Heart right ventricle (tissue), 16 donors: ENCODE data around the gene SSBP3. TPM values are rescaled to one million over a fixed set of nuclear protein-coding genes. Genes with fewer than 3 reads are reported as not detected.

ENCODE experiments used
- ATAC-seq, 8 donors: fragments of 200-7000 bp; cut with Tn5 transposase; one replicate each; pipeline ENCODE4 v1.9.1; 2020; ENCODE audit warnings: mild to moderate bottlenecking in 8 of 8, moderate library complexity in 8 of 8, moderate number of reproducible peaks in 1 of 8
- DNase-seq, 2 donors: peaks; one replicate each; pipeline ENCODE4 v3.0.0-alpha.2; 2020
- H3K27ac ChIP-seq, 10 donors: fragments of 200-600 bp; sonication (generic) in 2 of 10; one replicate each; pipeline versions ENCODE4 v1.5.0 to v1.8.0; 2020 to 2022; ENCODE audit warnings: mild to moderate bottlenecking in 3 of 10
- H3K27me3 ChIP-seq, 7 donors: fragments of 200-600 bp; one replicate each; pipeline ENCODE4 v1.8.0; 2021 to 2022; ENCODE audit warnings: mild to moderate bottlenecking in 2 of 7
- H3K36me3 ChIP-seq, 9 donors: fragments of 200-600 bp; sonication (generic) in 1 of 9; one replicate each; pipeline versions ENCODE4 v1.5.0 to v1.8.0; 2020 to 2022; ENCODE audit warnings: mild to moderate bottlenecking in 2 of 9
- H3K4me1 ChIP-seq, 9 donors: fragments of 200-600 bp; sonication (generic) in 1 of 9; one replicate each; pipeline versions ENCODE4 v1.5.0 to v1.8.0; 2020 to 2022; ENCODE audit warnings: mild to moderate bottlenecking in 4 of 9
- H3K4me3 ChIP-seq, 10 donors: fragments of 200-600 bp; sonication (generic) in 2 of 10; one replicate each; pipeline versions ENCODE4 v1.5.0 to v1.8.0; 2020 to 2022; ENCODE audit warnings: mild to moderate bottlenecking in 7 of 10, moderate library complexity in 2 of 10
- H3K9me3 ChIP-seq, 11 donors: fragments of 200-600 bp in 10 of 11; sonication (generic) in 2 of 11; one replicate each; pipeline versions ENCODE4 v1.5.0 to v1.8.0; 2013 to 2022; ENCODE audit warnings: mild to moderate bottlenecking in 2 of 11, control low read depth in 1 of 11, moderate library complexity in 1 of 11
- whole genome bisulfite sequencing, 2 donors: extraction: QIAGEN DNeasy Blood & Tissue Kit; methylation state at CpG; one replicate each; pipeline ENCODE4 v1.1.7; 2013; ENCODE audit warnings: inconsistent platforms in 1 of 2; 5-methylcytosine and 5-hydroxymethylcytosine counted together
- intact Hi-C, 10 donors: fragments of 100-400 bp; cut with DNase I; formaldehyde crosslinking; loops; one replicate each; pipeline versions ENCODE4 v1.11.1 to v1.14.2; 2022
- polyA plus RNA-seq, 2 donors: library from polyadenylated mRNA; stranded (reverse); fragments of 200-250 nt; gene quantifications; one replicate each; pipeline ENCODE4 v1.2.3, GENCODE V29; 2013
- total RNA-seq, 10 donors: library from RNA; stranded (reverse); fragmentation: NEBNext Ultra II Directional in 3 of 10; extraction: Animal tissue kit (Norgen Biotek cat#: 25700) in 3 of 10; gene quantifications; one replicate each; pipeline versions ENCODE4 v1.2.1 to v1.2.4, GENCODE V29; 2021 to 2023
- TF ChIP-seq, protein P1 (sequence below), 9 donors: fragments of 200-600 bp; sonication (generic) in 2 of 9; IDR thresholded peaks; one replicate each; pipeline versions ENCODE4 v1.5.0 to v1.8.0; 2021 to 2022; ENCODE audit warnings: antibody characterized with exemption in 9 of 9, mild to moderate bottlenecking in 5 of 9, moderate library complexity in 1 of 9
- donor health status: Arrhythmogenic right ventricular cardiomyopathy.
- donor health status: ischemic (EF 13 %, LVEDD 7.1; RV severe dilation, severe dysfunction).
- donor health status: healthy with polysubstance abuse.
- donor health status: DM: no; HTN: yes; CAD: no.
- donor health status: DM: no; HTN: no; CAD: no.
- donor health status: ischemic (EF 25% LVEDD 6.9; RV normal size, moderate dysfunction).
- donor health status: ischemic (EF 25% LVEDD 5.7; RV mildly dilated, moderate dysfunction).
- donor health status: healthy.
- donor health status: DM: yes; HTN: yes; CAD: no.
- donor health status: Ischemic cardiomyopathy.
- donor health status: ischemic (EF 35%, LVEDD 5.7; RV mildly dilated, moderate dysfunction).
- donor health status: nonischemic (EF 11% LVEDD 7.7; RV severe dilation, severe dysfunction).
- donor health status: DM: yes; HTN: yes; CAD: no.
- donor health status: PGD.
- donor health status: ischemic (EF 29% LVEDD 5.4; RV normal size, mild dysfunction).
- donor health status: nonischemic (EF 23%, LVEDD 6.1; RV moderate dilation, normal function).

SSBP3 gene
- total and polyA plus RNA-seq, 12 donors: 17.6 to 71.9 (median 52.8) TPM

DNA sequence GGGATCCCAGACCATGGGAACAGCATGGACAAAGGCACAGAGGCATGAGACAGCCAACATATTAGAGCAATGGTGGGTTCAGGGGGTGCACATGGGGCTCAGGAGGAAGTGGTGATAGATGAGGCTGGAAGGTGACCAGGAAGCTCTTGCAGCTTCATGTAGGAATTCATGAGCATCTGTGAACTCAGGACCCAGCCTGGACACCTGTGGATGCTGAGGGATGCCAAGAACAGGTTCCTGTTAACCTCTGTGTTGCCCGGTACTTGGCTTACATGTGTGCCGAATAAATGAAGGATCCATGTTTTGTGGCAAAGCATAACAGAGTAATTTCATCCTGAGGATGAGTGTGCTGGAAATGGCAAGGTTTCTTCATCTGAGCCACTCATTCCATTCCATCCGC lies 9.3 kb upstream of the SSBP3 start:
- peaks cover 0 to 20% (median 12%) of the 10 kb centered on the region in 9 donors for H3K4me1 ChIP-seq
- no peaks in the 10 kb centered on the region for H3K27me3 ChIP-seq
- TF ChIP-seq, protein P1, sequence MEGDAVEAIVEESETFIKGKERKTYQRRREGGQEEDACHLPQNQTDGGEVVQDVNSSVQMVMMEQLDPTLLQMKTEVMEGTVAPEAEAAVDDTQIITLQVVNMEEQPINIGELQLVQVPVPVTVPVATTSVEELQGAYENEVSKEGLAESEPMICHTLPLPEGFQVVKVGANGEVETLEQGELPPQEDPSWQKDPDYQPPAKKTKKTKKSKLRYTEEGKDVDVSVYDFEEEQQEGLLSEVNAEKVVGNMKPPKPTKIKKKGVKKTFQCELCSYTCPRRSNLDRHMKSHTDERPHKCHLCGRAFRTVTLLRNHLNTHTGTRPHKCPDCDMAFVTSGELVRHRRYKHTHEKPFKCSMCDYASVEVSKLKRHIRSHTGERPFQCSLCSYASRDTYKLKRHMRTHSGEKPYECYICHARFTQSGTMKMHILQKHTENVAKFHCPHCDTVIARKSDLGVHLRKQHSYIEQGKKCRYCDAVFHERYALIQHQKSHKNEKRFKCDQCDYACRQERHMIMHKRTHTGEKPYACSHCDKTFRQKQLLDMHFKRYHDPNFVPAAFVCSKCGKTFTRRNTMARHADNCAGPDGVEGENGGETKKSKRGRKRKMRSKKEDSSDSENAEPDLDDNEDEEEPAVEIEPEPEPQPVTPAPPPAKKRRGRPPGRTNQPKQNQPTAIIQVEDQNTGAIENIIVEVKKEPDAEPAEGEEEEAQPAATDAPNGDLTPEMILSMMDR (IDR thresholded peaks at IDR 0.05): no peak
- no peak overlapping the region for H3K27ac ChIP-seq
- DNase-seq (no peak), ATAC-seq (no peak)
- intact Hi-C loops: loop anchor here in 1 of 10 donors (5.0 kb wide), 1 partner anchor 67 kb away; no protein-coding TSS in a partner anchor
- H3K9me3 ChIP-seq: no peaks in the 10 kb centered on the region
- WGBS, 2 donors: 94 to 95% methylated on average over 3 of the region's 3 CpGs
- no peak overlapping the region for H3K4me3 ChIP-seq
- H3K36me3 ChIP-seq: no peaks in the 10 kb centered on the region

- TF ChIP-seq, protein P1 (IDR thresholded peaks at IDR 0.05): no peak
- Histone ChIP-seq H3K27ac (peak overlapping the region in 8 of 10 donors; percentile 2 to 67 (median 40)), H3K4me3 (no peak overlapping the region), H3K27me3 (no peaks in the 10 kb centered on the region), H3K9me3 (no peaks in the 10 kb centered on the region), H3K36me3 (no peaks in the 10 kb centered on the region), H3K4me1 (peaks cover 0 to 23% (median 18%) of the 10 kb centered on the region in 9 donors)
- DNase-seq (no peak), ATAC-seq (no peak)
- WGBS, 2 donors: 93 to 96% methylated on average over 4 of the region's 4 CpGs
- intact Hi-C loops: loop anchor here in 2 of 10 donors (5.0 kb wide), 3 partner anchors 59 to 346 kb away; no protein-coding TSS in a partner anchor
Observed at GRCh38 chr1:54413732-54414131, 7.5 kb upstream of the SSBP3 start.

GRCh38 chr1:54413295-54413694 lies 7.1 kb upstream of the SSBP3 start:
- H3K36me3 ChIP-seq: no peaks in the 10 kb centered on the region
- peak overlapping the region in 2 of 10 donors; percentile 2 to 6 for H3K4me3 ChIP-seq
- peak overlapping the region in 9 of 10 donors; percentile 2 to 67 (median 31) for H3K27ac ChIP-seq
- H3K27me3 ChIP-seq: no peaks in the 10 kb centered on the region
- DNase-seq (peak; percentile 36 to 68), ATAC-seq (peak; percentile 56 to 91 (median 85))
- peaks cover 0 to 27% (median 22%) of the 10 kb centered on the region in 9 donors for H3K4me1 ChIP-seq
- 27 to 41% methylated on average over 2 of the region's 2 CpGs for WGBS, 2 donors
- TF ChIP-seq, protein P1 (IDR thresholded peaks at IDR 0.05): no peak
- intact Hi-C loops: loop anchor here in 2 of 10 donors (5.0 kb wide), 3 partner anchors 59 to 346 kb away; no protein-coding TSS in a partner anchor
- no peaks in the 10 kb centered on the region for H3K9me3 ChIP-seq

DNA sequence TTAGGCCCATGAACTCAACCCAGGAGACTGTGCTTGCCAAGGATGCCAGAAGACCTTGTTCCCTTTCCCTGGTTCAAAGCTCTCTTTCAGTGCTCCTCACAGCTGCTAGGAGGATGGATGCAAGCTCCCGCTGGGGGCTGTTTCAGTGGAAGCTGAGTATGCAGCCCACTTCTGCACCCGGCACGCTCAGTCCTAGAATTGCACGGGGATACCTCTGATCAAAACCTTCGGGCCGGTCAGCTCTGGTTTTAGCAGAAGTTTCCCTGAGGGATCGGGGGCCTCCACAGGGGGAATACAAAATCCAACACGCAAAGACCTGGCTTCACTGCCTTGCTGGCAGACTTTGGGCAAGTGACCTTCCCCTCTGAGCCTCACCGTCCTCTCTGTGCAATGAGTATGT lies 4.2 kb upstream of the SSBP3 start:
- Histone ChIP-seq H3K36me3 (no peaks in the 10 kb centered on the region), H3K9me3 (no peaks in the 10 kb centered on the region), H3K4me1 (peaks cover 0 to 34% (median 29%) of the 10 kb centered on the region in 9 donors), H3K4me3 (no peak overlapping the region), H3K27me3 (no peaks in the 10 kb centered on the region), H3K27ac (no peak overlapping the region)
- intact Hi-C loops: loop anchor here in 2 of 10 donors (5.0 kb wide), 3 partner anchors 62 to 343 kb away; no protein-coding TSS in a partner anchor
- no peak for ATAC-seq
- TF ChIP-seq, protein P1 (IDR thresholded peaks at IDR 0.05): no peak
- WGBS, 2 donors: 91 to 93% methylated on average over 9 of the region's 9 CpGs
- no peak for DNase-seq
